ENCODE data around the gene KCNA3.

KCNA3 gene

DNA sequence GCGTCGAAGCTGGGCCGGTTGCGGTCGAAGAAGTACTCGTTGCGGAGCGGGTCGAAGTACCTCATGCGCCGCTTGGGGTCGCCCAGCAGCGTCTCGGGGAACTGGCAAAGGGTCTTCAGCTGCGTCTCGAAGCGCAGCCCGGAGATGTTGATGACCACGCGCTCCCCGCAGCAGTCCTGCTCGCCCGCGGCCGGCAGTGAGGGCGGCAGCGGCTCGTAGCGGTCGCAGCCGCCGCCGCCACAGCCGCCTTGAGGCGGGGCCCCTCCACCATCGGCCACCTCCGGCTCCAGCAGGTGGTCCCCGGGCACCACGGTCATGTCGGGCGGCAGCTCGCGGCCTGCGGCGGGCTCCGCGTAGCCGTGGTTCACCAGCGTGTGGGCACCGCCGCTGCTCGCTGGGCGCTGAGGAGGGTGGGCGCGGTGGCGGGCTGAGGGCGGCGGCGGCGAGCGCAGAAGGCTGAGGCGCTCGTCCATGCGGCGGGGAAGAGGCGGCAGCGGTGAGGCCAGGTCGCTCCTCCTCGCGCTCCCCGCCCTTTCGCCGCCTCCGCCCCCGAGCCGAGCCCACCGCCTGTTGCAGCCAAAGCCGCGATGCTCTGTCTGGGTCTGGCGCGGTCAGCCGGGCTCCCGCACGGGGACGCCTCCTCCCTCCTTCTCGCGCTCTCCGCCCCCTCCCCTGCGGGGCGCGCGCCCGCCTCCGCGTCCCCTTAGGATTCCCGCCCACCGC, at the start of gene KCNA3:
KCNA3 (minus strand) TSS at position 604 of the 723 bp plus-strand sequence; CDS start at position 473, 131 bp downstream.
- DNase-seq: peak; percentile 83

DNA sequence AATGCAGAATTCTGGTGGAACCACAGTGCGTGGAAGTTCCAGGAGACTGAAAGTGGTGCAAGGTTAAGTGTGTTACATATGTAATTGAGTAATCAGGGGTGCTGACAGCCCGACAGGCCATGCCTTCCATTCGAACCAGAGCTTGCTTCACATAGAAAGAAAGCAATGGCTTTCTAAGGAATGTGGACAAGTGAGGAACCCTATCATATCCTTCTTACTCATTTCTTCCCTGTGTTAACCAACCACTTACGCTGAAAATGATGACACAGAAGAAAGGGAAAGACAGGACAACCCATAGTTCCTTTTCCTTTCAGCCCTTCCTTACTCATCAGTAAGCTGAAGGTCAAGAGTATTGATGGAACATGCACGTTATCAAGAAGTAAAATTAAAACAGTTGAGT, 48.1 kb upstream of the KCNA3 start:
- DNase-seq: no peak

DNA sequence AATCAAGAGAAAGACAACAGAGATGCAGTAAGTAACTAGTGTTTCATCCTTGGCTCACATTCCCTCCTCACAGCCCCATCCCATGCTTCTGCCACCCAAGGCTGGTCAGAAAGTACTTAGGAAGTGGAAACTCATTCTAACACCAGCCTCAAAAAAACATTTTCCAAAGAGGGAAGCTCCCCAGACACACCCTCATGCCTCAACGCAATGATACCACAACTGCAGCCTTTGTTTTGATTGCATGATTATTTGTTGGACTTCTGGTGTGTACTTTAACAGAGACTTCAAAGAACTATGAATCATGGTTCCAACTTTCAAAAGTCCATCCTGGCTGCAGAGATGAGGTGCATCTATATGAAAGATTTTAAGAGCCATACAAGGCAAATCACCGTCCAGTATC, 45.2 kb upstream of the KCNA3 start:
- DNase-seq: no peak

DNA sequence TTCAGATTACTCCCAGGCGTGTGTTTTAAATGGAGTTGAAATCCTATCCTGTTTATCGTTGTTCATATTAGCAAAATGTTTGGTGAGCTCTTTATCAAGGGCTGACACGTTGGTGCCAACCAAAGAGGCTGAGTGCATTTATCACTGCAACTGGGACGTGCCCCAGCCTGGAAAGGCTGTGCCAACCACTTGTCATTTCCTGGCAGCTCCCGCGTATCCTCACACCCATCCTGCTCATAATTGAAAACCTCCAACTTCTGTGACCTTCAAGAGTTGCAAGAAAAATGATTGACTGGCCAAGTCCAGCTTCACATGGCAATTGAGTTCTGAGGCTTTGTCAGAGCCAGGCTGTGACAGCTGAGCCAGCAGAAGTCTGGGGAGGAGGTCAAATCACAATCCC, 43.7 kb upstream of the KCNA3 start:
- no peak for DNase-seq

DNA sequence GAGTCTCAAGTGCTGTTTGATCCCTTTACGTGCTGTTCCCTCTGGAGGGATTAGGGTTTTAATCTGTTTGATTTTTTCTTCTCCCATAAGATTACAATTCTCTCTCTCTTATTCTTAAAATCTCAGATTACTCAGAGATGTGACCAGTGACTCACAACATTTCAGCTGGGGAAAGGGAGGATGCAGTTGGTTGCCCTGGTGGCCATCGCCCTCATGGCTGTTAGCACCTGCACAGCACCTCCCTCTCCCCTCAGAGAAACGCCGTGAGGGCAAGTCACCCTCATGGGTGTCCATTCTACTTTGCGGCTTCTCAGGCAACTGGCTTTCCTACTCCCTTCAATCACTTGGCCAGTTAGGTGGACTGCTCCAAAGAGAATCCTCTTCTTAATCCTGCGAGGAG, 42.4 kb upstream of the KCNA3 start:
- DNase-seq: no peak

DNA sequence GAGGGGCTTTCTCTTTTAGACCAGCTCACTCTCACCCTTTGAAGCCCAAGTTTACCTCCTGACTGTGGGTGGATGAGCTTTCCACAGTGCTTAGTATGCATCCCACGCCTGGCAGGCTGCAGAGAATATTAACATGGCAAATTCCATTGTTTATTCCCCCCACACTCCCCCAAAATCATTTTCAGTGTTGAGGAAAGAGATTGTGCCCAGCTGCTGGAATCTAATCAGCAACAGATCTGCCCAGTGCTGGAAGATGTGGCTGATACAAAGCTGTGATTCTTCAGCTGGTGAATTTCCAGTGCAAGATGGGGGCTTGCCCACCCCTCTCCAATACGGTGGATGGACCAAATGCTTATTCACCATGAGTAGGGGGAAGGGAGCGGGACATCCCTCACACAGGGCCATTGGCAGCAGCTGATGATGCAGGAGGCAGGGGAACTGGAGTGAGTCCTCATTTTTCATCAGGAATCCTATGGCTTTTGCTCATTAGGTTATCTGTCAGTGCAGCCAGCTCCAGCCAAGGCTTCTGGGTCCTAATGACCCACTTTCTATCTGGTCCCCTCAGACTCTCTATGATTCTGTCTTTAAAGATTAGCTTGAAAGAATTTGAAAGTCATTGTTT, 39.7 kb upstream of the KCNA3 start:
- DNase-seq: no peak

DNA sequence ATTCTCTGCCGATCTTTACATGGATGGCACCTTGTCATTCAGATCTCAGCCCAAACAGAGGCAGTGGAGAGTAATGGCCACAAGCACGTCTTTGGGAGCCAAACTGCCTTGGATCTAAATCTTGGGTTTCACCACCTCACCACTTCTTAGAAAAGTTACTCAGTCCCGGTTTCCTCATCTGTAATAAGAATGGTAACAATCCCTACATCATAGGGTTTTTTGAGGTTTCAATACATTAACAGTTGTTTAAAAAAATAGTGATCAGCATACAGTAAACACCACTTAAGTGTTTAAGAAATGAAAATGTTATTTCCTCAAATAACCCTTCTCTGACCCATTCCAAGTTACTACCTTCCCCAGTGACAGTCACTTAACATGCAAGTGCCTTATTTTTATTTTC, 38.5 kb upstream of the KCNA3 start:
- DNase-seq: no peak

DNA sequence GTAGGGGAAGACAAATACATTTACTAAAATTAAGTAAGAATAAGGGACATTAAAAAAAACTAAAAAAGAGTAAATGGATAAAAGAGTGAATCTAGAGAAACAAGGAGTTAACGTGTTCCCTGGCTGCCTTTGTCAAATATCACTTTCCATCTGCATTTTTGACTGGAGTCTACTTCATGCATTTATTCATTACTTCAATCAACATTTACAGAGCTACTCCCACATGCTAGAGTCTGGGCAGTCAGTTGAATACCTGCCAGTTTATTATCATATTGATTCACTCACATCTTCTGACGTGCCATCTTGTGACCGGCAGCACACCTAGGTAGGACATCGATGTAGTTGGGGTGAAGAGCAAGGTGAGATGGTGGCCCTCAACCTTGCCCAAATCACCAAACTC, 35.6 kb upstream of the KCNA3 start:
- no peak for DNase-seq

DNA sequence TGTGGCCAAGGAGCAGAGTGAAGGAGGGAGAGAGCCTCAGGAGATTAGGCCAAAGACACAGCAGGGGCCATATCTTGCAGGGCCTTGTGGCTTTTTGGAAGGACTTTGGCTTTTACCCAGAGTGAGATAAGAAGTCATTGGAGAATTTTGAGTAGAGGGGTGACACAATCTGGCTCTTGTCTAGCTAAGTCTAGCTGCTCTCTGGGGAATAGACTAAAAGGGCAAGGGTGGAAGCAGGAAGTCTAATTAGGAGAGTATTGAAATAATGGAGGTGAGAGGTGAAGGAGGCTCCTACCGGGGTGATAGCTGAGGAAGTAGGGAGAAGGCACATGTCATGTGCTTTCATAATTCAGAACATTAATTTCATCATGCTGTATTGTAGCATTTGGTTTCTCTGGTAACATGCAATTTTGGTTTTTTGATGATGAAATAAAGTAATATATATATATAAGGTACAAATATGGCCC, 34.3 kb upstream of the KCNA3 start:
- no peak for DNase-seq

DNA sequence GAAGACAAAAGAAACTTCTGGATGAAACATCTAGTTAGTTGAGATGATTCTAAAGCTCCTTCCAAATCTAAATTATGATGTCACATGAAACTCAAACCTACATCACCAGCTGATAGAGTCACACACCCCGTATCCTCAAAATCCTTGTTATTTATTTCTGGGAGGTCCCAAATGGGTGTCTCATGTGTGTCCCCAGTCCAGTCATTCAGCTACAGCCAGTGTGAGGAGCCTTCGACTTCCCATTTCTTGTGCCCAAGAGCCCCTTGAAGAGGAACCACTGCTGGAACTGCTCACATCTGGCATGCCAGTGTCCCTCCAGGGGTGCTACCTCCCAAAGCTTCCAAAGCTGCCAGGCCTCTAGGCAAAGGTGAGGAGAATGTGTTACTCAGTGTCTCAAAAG, 32.5 kb upstream of the KCNA3 start:
- no peak for DNase-seq

DNA sequence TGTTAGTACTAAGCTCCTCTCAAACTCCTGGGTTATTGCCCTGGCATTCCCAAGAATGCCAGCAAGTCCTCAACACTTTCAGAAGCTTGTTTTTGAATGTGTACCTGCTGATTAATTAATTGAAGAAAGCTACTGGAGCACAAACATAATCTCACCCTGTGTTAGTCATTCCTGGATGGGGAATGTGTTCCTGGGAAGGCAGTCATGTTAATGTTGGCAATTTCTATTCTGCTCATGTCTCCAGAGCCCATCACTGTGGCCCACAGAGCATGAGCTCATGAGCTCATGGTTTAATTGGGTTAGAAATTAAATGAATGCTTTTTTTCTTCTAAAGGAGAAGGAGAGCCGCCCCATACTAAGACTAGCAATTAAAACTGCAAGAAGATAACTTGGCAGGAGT, 31.9 kb upstream of the KCNA3 start:
- no peak for DNase-seq

DNA sequence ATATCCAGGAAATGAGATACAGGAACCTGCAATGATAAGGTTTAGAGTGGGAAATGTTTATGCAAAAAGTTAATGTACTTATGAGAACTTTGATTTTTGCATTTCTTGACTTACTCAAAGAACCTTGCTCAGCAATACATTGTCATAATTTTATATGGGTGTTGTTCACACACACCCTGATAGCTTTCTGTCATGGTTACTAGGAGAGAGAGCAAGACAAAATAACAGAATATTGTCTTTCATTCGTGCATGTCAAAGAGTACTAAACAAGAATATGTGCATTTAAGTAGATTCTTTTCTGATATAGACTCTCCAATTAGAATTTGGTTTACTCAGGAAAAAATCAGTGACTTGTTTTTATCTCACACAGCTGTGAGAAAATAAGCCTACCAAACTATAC, 27.5 kb upstream of the KCNA3 start:
- no peak for DNase-seq

DNA sequence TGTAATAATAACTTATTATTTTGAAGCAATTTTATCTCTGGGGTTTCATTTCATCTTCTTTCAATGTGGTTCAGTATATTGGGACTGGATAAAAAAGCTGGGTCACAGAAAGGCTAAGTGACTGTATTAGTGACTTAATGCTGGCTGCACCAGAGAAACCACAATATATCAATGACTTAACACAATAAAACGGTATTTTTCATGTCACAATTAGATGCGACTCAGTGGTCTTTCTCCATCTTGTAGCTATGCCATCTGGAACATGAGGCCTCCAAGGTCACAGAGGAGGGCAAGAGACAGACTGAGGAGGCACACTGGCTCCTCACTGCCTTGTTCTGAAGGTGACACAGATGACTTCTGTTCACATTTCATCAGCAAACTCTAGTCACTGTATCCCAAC, 26.0 kb upstream of the KCNA3 start:
- DNase-seq: no peak

DNA sequence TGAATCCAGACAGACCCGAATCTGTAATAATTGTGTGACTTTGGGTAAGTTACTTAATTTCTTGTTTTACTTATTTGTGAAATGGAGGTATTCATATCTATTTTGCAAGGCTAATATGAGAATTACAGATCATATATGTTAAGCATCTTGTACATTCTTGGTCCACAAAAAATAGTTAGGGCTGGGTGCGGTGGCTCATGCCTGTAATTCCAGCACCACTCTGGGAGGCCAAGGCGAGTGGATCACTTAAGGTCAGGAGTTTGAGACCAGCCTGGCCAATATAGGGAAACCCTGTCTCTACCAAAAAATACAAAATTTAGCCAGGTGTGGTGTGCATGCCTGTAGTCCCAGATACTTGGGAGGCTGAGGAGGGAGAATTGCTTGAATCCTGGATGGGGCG, 22.9 kb upstream of the KCNA3 start:
- DNase-seq: no peak

DNA sequence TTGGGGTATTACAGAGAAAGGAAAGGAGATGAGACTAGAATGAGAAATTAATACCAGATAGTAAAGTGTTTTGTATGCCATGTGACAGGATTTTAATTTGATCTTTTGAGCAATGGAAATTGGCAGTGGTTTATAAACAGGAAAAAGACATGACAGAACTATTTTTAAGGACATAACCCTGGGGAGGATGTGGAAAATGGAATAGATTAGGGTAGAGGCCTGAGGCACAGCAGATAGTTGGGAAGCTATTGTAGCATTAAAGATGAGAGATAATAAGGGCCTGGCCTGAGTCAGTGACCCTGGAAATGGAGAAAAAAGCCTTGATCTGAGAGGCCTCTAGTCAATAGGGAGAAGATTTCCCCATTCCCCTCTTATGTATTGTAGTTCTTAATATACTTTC, 22.1 kb upstream of the KCNA3 start:
- no peak for DNase-seq

DNA sequence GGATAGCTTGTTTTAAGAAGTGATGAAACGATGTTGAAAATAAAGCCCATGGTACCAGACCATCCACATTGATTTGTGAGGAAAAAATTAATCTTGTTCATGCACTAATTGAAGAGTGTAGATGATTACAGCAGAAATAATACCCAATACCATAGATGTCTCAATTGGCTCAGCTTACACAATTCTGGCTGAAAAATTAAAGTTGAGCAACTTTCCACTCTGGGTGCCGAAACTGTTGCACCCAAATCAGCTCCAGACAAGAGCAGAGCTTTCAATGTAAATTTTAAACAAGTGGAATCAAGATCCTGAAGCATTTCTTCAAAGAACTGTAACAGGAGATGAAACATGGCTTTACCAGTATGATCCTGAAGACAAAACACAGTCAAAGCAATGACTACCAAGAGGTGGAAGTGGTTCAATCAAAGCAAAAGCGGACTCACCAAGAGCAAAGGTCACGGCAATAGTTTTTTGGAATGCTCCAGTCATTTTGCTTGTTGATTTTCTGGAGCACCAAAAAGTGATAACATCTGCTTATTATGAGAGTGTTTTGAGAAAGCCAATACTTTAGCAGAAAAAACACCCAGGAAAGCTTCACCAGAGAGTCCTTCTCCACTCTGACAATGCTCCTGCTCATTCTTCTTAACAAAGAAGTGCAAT, 16.1 kb upstream of the KCNA3 start:
- DNase-seq: no peak

DNA sequence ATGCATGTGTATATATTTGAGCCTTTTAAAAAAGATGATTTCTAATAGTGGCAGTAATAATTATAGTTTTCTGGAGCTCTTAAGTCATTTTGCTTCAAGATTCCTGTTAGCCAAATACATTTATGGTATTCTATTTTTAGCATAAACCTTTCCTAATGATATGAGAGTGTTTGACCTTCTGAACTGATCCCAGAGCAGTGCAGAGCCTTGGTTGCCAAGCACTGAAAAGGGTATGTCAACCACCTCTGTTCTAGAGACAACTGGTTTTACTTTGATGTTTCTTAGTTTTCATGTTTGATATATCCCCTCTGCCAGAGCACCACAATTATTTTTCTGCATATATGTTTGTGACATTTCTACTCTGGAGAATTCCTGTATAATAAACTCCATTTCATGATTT, 15.1 kb upstream of the KCNA3 start:
- no peak for DNase-seq

DNA sequence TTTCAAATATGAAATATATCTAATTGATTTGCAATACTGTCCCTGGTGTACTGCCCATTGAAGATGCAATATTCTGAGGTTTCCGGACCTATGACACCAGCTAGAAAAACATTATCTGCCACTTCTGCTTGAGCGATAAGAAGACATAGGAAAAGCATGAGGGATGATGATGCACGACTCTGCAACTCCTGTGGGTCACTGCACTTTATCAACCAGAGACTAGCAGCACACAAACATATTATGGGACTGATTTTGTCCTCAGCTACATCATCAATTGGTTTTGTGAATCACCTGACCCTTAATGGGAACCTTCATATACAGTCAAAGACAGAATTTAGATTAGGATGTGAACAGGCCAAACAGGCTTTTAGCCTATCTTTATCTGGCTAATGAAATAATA, 13.8 kb upstream of the KCNA3 start:
- no peak for DNase-seq

DNA sequence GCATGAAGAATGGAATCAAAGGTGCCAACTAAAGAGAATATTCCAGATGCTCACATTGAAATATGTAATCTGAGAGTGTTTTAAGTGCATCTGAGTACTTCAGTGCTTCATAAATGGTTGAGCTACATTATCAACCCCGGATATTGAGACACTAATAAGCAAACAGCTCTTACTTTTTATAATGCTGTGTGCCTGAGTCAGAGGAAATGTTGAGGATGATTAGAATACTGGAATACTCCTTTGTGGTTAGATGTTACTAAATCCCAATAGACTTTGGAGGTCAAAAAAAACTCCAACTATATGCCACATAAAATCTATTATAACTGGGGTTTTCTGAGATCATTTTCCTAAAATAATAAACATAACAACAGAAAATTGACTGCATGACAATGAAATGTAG, 12.5 kb upstream of the KCNA3 start:
- DNase-seq: no peak

DNA sequence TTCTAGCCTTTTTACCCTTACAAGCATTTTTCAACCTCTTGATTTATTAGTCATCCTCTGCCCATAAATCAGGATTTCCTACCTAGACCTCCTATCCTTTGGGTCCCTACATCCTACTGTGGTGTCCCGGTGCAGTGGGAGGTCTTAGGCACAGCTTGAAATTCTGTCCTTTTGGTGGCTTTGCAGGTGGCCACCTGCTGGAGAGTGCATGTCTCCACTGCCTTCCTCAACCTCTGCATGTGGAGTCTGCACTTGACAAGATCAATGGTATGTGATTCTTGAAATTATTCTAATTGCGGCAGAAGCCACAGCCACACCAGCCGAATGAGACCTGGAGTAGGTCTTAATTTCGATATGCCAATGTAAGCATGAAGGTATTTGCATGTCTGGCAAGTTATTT, 11.4 kb upstream of the KCNA3 start:
- DNase-seq: no peak

DNA sequence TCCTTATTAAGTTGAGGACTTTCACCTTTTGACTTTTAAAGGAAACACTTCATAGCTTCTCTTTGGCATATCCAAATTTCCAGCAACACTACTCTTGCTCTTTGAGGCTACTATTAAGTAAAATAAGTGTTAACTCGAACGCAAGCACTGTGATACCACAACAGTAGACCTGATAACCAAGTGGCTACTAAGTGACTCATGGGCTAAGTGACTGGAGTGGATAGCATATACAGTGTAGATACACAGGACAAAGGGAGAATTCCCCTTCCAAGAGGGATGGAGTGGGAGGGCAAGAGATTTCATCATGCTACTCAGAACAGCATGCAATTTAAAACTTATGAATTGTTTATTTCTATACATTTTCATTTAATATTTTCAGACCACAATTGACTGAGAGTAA, 9.8 kb upstream of the KCNA3 start:
- DNase-seq: no peak

DNA sequence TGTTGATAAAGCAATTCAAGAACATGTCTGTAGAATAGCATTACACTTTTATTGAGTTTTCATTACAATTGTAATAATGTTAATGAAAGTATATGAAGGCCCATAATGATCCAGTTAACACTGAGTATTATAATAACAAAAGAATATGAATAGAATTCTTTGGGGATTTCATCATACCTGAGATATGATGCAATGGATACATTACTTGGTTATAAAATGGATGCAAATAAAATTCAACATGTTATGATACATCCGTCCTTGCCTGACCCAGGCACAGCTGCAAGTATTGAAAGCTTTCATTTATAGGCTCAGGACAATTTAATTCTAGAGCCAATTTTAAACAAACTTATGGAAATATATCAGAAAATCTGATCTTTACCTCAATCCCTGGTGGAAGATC, 8.2 kb upstream of the KCNA3 start:
- no peak for DNase-seq

DNA sequence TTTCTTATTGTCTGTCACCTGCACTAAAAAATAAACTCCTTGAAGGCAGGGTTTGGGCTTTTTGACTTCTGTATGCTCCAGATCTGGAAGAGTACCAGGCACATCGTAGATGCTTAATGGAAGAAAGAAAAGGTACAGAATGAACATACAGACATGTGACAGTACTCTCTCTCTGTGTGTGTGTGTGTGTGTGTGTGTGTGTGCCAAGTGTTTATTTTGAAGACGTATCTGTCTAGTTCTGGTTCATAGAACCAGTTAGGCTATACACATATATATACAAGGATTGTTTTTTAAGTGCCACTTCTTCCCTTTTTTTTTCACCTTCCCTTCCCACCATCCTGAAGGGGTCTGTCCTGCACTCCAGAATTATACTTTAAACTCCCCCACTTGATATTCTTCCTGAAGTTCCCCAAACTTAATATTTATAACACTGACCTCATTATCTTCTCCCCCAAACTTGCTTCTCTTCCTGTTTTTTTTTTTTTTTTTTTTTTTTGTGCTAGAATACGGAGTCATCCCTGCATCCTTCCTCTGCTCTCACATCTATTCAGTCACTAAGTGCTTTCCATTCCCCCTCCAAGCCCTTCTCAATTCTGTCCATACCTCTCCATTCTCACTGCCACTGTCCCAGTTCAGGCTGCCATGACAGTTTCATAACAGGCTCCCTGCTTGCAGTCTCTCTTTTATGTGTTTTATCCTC, 5.4 kb upstream of the KCNA3 start:
- DNase-seq: no peak

DNA sequence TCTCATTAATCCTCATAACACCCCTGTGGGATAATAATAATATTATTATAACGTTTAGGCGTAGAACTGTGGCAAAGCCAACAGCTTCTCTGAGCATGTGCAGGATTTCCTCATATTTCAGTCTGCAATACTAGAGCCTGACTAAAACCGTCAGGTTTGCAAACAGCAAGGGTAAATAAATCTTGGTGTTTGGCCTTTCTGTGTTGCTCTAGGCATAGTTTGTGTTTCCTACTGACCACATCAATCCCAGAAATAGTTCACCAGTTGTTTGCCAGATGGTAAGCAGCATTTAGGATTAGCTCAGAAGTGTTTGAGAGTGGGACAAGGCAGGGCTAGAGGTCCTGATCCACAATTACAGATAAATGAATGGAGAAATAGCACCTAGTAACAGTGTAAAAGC, 2.8 kb upstream of the KCNA3 start:
- no peak for DNase-seq

All from activated CD4-positive, alpha-beta T cell treated with anti-CD3 and anti-CD28 coated beads, Interleukin-2, amount 50 U/mL, for 16 hours (primary cell).